ENCODE results near the gene CCDC170.

- TF ChIP-seq POLR2AphosphoS5 (IDR thresholded peaks at IDR 0.05; ENCODE audit: borderline replicate concordance, low read depth, low read length) (no peak), EZH2 (IDR thresholded peaks at IDR 0.05) (no peak)
Measured at GRCh38 chr6:151478670-151479069, 15.1 kb upstream of the CCDC170 start.
